ENCODE results near the gene KIAA1217. TPM values are rescaled to one million over a fixed set of nuclear protein-coding genes. Genes with fewer than 3 reads are reported as not detected.

Gene KIAA1217
- total RNA-seq, 1 experiment from 2014 or later, result 18.6 TPM

DNA sequence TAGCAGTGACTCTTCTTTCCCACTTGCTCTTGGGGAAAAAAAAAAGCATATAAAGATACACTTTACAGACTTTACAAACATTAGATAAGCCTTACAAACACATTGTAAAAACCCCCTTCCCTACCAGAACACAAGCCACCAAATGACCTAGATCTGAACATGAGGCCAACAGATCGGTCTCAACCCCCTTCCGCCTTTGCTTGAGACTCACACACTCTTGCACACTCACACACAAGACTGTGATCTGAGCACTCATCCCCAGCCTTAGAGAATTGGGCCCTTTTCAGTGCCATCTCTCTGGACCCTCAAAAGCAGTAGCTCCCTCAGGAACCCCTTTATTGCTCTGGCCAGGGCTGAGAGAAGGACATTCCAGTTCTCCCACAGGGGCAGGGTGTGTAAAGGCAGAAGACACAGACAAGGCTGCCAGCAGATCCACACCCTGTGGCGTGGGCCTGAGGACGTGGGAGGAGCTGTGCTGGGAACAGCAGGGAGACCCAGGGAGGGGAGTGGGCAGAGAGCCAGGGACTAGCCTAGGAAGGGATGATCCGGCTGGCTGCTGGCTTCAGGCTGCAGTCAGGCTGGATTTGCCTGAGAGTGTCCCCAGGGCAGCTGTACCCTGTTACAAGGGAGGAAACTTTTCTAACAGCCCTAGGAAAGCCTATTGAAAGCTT, 206.7 kb downstream of the KIAA1217 start:
- Histone ChIP-seq H2BK120ac (ENCODE audit: low read depth, low read length, poor library complexity, severe bottlenecking) (no peak overlapping the region), H3T11ph (ENCODE audit: low read length) (no peak overlapping the region), H4K91ac (ENCODE audit: insufficient read length, low read depth, low read length) (no peak overlapping the region), H3K9ac (ENCODE audit: extremely low read depth, insufficient read length, low read length) (no peak overlapping the region), H2BK5ac (ENCODE audit: insufficient read length, low read length) (no peak overlapping the region), H4K20me1 (ENCODE audit: control insufficient read depth, insufficient read depth, insufficient read length) (no peaks in the 10 kb centered on the region), H3K4ac (ENCODE audit: low read depth, low read length) (no peak overlapping the region), H3K23me2 (ENCODE audit: insufficient read length, low read depth, low read length, poor library complexity, severe bottlenecking) (no peaks in the 10 kb centered on the region), H3K9me3 (ENCODE audit: control insufficient read depth, low read depth, low read length) (peaks cover 4% of the 10 kb centered on the region), H3K27me3 (ENCODE audit: insufficient read depth, low read length) (no peaks in the 10 kb centered on the region), H3K14ac (ENCODE audit: insufficient read depth, low read length) (no peak overlapping the region; the same call in 1 of the 2 replicates), H3K79me1 (ENCODE audit: insufficient read depth, low read depth, low read length, poor library complexity, severe bottlenecking) (no peaks in the 10 kb centered on the region), H2BK20ac (ENCODE audit: low read depth, low read length, poor library complexity, severe bottlenecking) (no peak overlapping the region), H3K27ac (ENCODE audit: insufficient read length, low read depth, low read length) (no peak overlapping the region), H4K8ac (replicated peaks; ENCODE audit: insufficient read length, low read depth, low read length) (no peak overlapping the region), H3K23ac (ENCODE audit: insufficient read length, low read depth, low read length) (no peak overlapping the region), H3K18ac (ENCODE audit: insufficient read length, low read depth, low read length) (no peak overlapping the region), H4K5ac (ENCODE audit: insufficient read length, low read depth, low read length) (no peak overlapping the region), H2BK12ac (ENCODE audit: insufficient read length, low read depth, low read length) (no peak overlapping the region), H2AK5ac (ENCODE audit: insufficient read length, low read length) (no peak overlapping the region), H3K4me1 (ENCODE audit: insufficient read depth, low read length) (no peaks in the 10 kb centered on the region), H2BK15ac (ENCODE audit: low read depth, low read length) (no peak overlapping the region), H2AFZ (ENCODE audit: low read length) (no peak overlapping the region), H3K79me2 (ENCODE audit: insufficient read depth, low read length) (no peaks in the 10 kb centered on the region), H3K56ac (ENCODE audit: insufficient read length, low read depth, low read length) (no peak overlapping the region), H3K4me2 (ENCODE audit: insufficient read depth, insufficient read length, low read length) (no peak overlapping the region)
- H3K27ac Mint-ChIP-seq, result peak overlapping the region in 2 of 3 experiments; percentile 36 to 81; a peak in 2 of 7 replicates
- no peak for DNase-seq
- H3K4me1 Mint-ChIP-seq, result peaks cover 6 to 19% of the 10 kb centered on the region in 2 experiments
- TF ChIP-seq, protein P1, sequence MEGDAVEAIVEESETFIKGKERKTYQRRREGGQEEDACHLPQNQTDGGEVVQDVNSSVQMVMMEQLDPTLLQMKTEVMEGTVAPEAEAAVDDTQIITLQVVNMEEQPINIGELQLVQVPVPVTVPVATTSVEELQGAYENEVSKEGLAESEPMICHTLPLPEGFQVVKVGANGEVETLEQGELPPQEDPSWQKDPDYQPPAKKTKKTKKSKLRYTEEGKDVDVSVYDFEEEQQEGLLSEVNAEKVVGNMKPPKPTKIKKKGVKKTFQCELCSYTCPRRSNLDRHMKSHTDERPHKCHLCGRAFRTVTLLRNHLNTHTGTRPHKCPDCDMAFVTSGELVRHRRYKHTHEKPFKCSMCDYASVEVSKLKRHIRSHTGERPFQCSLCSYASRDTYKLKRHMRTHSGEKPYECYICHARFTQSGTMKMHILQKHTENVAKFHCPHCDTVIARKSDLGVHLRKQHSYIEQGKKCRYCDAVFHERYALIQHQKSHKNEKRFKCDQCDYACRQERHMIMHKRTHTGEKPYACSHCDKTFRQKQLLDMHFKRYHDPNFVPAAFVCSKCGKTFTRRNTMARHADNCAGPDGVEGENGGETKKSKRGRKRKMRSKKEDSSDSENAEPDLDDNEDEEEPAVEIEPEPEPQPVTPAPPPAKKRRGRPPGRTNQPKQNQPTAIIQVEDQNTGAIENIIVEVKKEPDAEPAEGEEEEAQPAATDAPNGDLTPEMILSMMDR (conservative IDR thresholded peaks at IDR 0.05), result no peak
- no peaks in the 10 kb centered on the region; the same call in 1 of the 2 replicates for H3K27me3 Mint-ChIP-seq (ENCODE audit: low read depth)
- WGBS (ENCODE audit: extremely low coverage, insufficient read length, low lambda C conversion rate), result no CpG with 5 or more reads among the region's 5 CpGs
- no peaks in the 10 kb centered on the region; a peak in 1 of 7 replicates for H3K36me3 Mint-ChIP-seq (ENCODE audit: insufficient read depth in 1 of 3, low read depth in 3 of 3)
- H3K9me3 Mint-ChIP-seq, result no peaks in the 10 kb centered on the region
- H3K4me3 Mint-ChIP-seq, result no peak overlapping the region

Data from H9 (cell line).